Erythroblast (primary cell): ENCODE measurements around the gene NEUROG1.
"Not testable (repeated sequence)": the region's sequence is repeated elsewhere in the genome, so short reads cannot be mapped to it uniquely, and the experiment has no call there.

Source experiments
- DNase-seq, 2 experiments: peaks; one replicate each; lab custom pipeline; 2025; lab: John Stamatoyannopoulos, UW
- GATA1 ChIP-seq: IDR thresholded peaks from 2 replicates; pipeline ENCODE4 v1.6.1; 2011; ENCODE audit warnings: low read depth, mild to moderate bottlenecking, control low read depth, low read length, moderate library complexity
- POLR2A ChIP-seq: IDR thresholded peaks from 2 replicates; pipeline ENCODE4 v1.6.1; 2011; ENCODE audit warnings: mild to moderate bottlenecking, low read length

Gene NEUROG1

DNA sequence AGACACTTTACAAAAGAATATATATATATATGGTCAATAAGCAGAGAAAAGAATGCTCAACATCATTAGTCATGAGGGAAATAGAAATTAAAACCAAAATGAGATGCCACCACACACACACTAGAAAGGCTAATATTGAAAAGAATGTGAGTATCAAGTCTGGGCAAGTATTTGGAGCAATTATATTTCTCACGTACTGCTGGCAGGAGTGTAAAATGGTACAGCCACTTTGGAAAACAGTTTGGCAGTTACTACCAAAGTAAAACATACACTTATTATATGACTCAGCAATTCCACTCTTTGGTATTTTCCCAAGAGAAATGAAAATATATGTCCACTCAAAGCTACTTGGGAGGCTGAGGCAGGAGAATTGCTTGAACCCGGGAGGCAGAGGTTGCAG, 29.8 kb downstream of the NEUROG1 start:
- TF ChIP-seq POLR2A = no peak
- no peak for TF ChIP-seq GATA1
- no peak for DNase-seq

DNA sequence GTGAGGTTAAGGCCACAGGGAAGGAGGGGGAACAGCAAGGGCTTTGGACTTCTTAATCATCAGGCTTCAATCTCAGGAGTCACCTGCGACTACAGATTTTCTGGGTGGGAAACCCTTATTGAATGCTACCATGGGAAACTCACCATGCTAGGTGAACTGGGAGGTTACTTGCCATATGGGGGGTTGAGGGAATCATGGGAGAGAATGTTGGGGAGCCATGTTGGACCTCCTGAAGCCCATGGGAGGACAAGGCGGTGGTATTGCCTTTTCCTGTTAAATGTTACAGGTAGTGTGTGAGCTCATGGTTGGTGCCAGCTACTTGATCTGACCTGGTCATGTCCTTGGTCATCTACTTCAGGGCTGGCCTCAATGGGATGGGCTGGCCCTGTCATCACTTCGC, 31.4 kb downstream of the NEUROG1 start:
- TF ChIP-seq GATA1 = no peak
- TF ChIP-seq POLR2A = no peak
- DNase-seq = no peak

DNA sequence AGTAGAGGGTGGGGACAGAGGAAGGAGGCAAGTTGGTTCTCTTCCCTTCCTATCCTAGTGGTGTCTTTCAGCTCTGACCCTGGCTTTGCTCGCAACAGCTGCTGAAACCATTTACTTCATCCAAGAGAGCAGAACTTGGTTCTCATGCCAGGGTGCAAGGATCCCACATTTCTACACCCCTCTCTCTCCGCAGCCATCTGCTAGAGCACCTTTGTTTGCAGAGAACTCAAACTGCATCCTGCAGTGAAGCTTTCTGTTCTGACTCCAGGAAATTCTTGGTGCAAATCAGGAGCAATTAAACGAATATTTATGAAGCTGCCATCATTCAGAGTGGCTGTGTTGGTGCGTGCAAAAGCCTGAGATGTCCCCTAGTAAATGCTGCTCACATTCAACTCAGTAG, 31.9 kb downstream of the NEUROG1 start:
- DNase-seq = no peak

DNA sequence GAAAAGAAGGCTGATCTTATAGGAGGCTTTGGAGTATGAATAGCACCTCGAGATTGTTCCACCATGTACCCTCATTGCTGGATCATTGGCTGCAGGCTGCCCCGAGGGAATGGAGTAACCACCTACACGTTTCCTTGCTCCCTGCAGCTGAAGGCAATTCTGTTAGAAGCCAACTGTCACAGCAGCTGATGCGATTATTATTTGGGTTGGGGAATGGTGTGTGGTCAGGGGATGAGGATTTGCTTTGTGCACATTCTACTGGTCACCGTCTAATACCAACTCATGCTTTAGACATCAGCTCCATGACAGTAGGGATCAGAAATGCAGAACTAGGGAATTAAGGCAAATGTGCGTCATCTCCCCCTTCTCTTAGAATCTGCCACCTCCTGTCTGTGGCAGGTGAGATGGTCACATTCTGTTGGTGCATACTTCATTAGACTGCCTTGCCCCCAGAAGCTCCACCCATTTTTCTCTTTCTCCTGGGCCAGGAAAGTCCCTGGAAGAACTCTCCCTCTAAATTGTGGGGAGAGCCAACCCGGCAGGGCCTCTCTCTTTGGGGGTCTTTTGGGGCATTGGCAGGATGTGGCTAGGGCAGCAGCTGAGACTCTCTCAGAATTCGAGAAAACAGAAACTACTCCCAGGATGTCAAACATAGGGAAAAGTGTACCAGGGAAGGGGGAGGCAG, 32.8 kb downstream of the NEUROG1 start:
- TF ChIP-seq POLR2A (no peak), GATA1 (no peak)
- no peak for DNase-seq

More for the DNA sequence above, 31.9 kb downstream of the NEUROG1 start:
- TF ChIP-seq POLR2A (no peak), GATA1 (no peak)

DNA sequence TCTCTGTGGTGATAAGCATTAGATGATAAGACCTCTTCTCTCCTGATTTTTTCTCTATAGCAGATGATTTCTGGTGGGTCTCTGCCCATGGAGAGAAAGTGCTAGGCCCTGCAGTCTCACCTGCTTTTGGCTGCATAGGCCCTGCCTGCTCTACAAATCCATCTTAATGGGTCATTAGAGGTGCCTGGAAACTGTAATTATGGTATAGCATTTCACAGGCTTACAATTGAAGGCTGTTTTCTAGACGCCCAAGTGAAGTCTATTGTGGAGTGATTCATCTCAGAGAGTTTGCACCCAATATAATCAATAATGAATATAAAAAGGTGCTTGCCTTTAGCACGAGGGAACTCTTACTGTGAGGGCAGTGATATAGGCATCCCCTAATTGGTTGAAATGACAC, 33.8 kb downstream of the NEUROG1 start:
- no peak for TF ChIP-seq POLR2A
- no peak for TF ChIP-seq GATA1
- no peak for DNase-seq

DNA sequence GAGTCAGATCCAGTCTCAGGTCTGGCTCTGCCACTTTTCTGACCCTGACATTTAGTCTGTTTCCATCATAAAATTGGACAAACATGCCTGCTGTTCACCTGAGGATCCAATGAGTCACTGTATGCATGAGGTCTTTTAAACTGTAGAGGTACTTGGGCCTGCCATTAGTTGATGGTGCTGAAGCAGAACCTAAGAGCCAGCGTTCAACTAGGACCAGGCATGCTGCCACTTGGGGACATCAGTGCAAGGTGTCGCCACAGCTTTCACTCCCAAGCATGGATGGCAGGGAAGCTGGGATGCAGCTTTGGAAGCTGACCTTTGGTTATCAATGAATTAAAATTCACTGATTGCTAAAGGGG, 37.1 kb downstream of the NEUROG1 start:
- DNase-seq = no peak
- TF ChIP-seq POLR2A (no peak), GATA1 (no peak)

DNA sequence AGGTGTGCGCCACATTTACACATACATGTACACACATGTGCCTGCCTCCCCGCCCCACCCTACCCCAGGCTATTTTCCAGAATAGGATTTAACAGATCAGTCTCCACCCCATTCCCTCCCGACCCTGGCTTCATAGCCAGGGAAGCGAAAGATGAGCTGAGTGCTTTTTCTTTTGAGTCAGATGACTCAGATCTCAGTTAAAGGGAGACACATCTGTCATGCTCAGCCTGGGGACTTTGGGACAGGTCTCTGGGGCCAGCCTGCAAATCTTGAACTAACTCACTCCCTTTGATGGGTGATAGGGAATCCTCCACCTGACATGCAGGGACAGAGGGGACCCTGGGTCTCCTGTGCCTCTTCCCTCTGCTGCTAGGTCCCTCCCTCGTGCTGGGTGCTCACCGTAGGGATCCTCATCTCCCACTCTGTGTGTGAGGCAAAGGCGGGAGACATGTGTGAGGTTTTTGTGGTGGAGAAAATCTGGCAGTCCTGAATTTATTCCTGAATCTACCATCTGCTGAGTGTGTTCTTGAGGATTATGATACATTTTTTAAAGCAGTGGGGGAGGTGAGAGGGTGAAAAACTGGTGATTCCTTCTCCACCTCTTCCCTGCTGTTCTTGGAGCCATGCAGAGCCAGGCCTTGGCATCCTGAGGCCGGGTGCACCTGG, 37.7 kb downstream of the NEUROG1 start:
- no peak for DNase-seq
- no peak for TF ChIP-seq POLR2A
- no peak for TF ChIP-seq GATA1

DNA sequence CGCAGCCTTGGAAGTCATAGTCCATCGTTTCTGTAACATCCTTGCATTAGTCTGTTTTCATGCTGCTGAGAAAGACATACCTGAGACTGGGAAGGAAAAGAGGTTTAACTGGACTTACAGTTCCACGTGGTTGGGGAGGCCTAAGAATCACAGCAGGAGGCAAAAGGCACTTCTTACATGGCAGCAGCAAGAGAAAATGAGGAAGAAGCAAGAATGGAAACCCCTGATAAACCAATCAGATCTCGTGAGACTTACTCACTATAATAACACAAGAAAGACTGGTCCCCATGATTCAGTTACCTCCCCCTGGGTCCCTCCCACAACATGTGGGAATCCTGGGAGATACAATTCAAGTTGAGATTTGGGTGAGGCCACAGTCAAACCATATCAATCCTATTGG, 40.2 kb downstream of the NEUROG1 start:
- not testable (repeated sequence) for DNase-seq

DNA sequence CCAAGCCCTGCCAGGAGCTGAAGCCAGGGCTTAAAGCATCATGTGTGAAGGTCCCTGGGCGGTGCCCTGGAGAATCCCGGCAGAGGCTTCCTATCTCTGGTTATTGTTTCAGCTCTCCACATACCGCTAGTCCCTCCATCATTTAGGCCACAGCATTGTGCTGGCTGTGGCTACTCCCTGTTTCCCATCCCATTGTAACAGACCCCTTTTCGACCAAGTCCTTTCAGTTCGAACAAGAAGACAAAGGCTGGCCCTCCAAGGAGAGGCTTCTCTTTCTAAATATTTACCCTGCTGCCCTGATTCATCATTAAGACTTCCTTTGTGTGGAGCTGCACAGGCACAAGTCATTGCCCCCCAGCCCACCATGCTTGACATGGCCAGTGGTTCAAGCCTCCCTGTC, 41.6 kb downstream of the NEUROG1 start:
- no peak for TF ChIP-seq GATA1
- no peak for TF ChIP-seq POLR2A
- no peak for DNase-seq

DNA sequence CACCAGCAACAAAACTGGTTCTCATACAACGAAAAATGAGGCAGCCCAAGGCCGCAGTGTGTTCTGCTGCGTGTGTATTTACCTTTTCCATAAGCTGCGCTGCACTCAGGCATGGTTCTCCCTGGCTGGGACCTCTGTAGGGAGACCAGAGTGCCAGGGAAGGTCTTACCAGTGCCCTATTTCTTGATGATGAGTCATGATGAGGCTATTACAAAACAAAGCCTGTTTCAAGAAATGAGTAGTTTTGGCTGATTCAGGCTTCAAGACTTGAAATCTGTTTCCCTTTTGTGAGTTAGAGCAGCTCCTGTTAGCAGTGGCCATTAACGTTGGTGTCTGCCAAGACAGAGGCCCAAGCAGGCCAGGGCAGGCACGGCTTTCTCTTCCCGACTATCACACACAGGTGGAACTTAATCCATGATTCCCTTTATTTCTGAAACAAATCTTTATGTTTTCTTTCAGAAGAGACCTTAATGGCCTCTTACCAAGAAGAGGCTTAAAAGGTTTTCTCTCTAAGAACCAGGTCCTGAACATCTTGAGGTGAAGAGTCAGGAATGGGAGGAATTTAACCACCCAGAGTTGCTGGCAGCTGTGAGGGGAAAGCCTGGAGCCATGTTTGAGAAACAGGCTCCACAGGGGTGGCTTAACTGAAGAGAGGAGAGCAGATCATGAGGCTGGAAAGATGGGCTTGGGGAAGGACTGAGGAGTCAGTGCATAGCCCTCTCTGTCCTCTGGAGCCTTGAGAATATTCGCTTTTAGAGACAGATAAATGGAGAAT, 42.2 kb downstream of the NEUROG1 start:
- DNase-seq = no peak
- TF ChIP-seq POLR2A = no peak
- TF ChIP-seq GATA1 = no peak

DNA sequence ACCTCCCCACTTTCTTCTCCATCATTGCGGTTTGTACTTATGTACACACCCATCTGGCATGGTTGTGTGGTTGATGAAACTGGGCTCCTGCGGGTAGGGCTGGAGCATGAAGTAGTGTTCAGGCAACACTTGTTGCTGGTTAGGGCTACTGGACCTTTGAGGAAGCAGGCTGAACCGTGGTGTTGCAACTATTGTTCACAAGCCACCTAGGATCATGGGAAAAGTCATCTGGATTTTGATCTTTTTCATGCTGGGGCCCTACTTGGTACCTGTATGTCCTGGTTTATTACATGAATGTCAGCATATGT, 43.5 kb downstream of the NEUROG1 start:
- no peak for DNase-seq
- TF ChIP-seq GATA1 (no peak), POLR2A (no peak)

DNA sequence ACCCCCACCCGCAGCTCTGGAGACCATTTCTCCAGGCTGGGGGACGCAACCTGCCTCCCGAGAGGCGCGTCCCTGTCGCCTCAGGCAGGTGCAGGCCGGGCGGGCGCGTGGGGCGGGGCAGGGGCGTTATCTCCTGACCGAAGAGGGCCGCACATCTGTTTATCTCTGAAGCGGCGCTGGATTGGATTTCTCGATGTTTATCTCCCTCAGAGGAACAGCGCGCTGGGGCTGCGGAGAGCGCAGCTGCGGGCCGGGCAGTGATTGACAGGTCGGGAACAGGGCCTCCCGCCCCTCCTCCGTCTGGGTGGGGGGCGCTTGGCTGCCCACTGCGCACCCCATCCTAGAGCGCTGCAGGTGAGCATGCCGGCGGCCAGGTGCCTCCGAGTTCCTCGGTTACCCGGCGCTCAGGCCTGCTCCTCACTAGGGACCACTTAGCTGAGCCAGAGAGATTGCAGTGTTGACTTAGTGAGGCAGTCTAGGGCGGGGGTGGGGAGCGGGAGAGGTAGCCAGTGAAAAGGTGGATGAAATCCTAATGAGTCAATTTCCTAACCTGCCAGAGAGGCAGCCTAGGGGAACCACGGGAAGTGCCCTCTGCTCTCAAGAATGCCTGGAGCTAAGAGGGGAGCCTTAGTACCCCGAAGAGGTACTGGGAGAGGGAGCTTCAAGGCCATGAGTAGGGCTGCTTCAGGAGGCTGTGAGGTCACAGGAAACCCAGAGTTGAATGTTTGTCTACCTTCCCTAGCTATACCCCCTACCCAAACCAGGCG, 44.0 kb downstream of the NEUROG1 start:
- DNase-seq = peak; percentile 19 to 68
- TF ChIP-seq POLR2A = no peak

DNA sequence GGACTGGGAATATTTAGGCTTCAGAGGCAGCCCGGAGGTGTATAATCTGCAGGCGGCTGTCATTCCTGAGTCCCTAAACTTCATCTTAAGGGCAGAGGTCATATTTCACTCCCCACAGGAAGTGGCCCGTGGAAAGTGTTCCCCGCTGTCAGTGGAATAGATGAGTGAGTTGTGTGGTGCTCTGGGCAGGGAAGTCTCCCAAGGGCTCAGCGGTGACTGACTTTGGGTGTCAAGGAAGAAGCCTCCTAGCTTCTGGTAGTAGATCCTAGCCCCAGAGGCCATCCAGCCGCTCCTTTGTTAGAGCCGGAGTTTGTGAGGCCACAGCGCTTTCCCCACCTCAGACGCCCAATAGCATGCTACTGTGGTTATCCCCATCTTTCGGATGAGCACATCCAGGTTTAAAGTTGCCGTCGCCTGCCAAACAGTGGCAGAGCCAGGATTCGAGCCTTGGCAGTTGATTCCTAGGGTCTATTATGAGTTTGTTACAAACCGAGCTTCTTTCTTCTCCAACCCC, 44.7 kb downstream of the NEUROG1 start:
- no peak for DNase-seq
- no peak for TF ChIP-seq POLR2A
- no peak for TF ChIP-seq GATA1

DNA sequence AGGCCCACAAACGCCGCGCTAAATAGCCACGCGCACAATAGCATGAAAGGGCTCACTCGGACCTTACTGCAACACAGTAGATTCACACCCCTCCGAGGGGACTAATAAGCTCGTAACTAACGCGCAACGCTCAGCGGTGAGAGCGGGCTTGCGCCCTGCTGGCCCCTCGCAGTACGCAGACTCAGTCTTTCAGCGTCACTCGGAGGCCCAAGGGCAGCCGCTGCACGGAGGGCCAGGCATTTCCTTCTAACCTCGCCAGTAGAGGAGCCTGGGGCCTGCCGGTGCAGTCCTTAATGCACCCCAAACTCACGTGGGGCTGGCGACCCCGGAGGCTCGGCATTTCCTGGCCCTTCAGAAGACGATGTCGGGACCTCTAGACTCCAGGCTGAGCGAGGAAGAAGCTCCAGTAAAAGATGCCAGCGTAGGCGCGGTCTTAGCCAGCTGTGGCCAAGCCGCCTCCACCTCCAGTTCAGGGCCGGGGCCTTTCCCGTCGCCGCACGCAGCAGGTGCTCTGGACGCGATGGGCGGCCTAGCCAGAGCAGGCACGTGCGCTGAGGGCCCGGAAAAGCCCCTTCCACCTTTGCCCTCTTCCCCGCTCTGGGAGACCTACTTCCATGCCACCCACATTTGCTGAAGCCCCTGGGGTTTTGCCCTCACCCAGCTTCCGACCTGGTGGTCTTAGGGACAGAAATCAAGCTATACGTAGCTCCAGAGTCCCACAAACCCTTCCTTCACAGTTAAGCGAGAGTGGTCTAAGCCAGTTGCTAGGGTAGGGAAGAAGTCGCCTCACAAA, 45.3 kb downstream of the NEUROG1 start:
- DNase-seq = no peak

More for the DNA sequence above, 45.3 kb downstream of the NEUROG1 start:
- TF ChIP-seq GATA1 = no peak
- TF ChIP-seq POLR2A = no peak
